ENCODE results near the gene NUDT16L1.

NUDT16L1 gene

DNA sequence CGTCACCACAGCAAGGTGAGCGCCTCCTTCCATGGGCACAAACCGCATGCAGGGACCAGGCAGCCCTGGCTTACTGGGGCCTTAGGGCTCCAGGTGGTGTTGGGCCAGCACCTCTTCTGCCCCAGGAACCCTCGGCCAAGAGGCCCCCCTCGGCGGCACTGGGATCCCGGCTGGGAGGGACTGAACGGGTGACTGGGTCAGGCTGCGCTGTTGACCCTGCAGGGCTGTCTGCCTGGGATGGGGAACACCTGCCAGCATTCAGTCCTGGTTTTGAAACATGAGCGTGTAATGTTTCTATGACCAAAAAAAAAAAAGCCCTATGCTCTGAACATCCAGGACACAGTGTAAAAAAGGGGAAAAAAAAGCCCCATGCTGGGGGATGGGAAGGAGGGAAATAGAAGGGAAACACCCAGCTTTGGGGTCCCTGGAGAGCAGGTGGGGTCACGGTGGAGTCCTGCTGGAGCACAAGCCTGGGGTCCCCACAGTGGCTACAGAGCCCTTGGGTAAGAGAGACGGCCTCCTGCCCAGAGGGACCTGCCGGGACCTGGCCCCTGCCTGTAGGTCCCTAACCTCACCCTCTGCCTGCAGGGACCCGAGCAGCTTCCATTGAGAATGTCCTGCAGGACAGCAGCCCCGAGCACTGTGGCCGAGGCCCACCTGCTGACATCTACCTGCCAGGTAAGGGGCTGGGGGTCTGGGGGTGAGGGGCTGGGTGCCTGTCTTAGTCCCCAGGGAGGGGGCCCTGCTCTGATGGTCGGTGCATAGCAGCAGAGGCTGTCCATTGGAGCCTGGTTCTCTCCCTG is 9.9 kb upstream of the NUDT16L1 start:
- DNase-seq: no peak

DNA sequence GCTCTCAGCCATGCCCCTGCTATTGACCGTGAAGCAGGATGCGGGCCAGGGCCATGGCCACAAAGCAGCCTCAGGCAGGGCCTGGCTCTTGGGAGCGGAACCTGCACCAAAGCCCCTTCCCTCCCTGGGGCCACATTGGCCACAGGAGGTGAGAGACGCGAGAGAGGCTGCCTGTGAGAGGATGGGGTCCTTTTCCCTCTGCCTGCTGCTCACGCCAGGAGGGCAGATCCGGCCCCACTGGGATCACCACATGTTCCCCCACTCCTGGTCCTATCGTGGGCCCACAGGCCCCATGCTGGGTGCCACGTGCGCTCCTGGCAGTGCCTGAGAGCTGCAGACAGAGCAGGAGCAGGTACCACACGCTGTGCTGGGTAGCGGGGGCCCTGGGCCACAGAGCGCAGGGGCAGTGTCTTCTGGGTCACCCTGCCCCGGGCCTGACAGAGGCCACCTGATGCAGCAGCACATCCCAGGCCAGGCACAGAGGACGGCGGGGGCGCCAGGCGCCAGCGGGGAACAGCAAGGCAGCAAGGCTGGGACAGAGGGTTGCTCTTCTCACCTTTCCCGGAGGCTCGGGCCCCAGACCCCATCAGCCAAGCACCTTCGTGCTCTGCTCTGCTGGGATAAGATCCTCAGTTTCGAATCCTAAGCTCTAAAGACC is 9.2 kb upstream of the NUDT16L1 start:
- DNase-seq: no peak

DNA sequence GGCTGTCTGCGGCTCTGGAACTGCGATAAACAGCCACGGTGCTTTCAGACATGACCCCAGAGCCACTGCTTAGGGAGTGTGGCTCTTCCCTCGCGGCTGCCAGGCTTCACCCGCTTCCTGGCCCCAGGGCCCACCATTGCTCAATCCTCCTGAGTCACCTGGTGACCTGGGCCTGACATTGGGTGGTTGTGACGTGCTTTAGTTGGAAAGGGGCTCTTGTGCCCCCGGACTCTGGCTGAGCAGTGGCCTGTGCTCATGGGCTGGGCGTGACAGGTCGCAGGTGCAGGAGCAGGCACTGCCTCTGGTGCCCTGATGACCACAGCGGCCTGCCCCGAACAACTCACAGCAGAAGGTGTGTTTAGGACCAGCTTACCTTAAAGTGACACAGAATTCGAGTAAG is 8.6 kb upstream of the NUDT16L1 start:
- no peak for DNase-seq

DNA sequence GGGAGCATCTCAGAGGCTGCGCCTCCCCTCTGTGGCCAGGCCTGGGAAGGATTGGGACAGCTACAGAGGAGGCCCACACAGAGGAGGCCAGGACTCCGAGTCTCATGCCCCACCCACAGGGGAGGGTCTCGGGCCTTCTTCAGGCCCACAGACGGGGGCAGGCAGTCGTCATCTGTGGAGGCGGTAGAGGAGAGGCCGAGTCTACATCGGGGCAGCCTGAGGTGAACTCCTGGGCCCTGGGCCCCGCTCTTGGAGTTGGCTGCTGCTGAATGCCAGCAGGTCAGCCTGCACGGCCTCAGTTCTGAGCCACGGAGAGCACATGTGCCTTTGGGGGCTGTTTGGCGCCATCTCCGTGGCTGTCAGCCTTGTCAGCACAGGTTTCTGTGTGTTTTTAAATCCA is 8.1 kb upstream of the NUDT16L1 start:
- no peak for DNase-seq

DNA sequence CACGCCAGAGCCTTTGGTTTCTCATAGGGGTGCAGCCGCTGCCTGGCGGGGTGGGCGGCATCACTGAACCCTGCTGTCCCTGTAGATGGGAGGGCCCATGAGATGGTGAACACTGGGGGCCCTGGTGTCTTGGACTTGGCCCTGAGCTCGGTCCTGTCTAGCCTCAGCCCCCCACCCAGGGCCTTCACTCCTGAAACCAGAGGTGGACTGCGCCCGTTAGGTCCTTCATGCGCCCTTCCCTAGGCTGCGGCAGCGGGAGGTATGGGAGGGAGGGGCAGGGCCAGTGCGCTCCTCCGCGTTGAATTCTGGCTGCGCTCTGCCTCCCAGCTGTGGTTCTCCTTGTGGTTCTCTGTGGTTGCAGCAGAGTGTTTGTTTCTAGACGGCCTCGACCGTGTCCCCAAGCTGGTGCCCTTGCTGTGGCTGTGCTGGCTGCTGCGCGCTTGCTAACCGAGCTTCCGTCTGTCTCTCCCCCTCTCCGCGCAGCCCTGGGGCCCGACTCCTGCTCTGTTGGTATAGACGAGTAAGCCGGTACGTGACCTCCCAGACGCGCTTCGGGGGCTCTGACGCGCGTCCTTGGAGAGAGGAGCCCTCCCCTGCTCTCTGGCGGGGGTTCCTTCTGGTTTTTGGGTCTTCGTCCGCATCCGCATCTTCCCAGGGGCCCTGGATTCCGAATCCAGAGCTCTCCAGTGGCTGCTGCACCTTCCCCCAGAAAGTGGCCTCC is 7.4 kb upstream of the NUDT16L1 start:
- no peak for DNase-seq

DNA sequence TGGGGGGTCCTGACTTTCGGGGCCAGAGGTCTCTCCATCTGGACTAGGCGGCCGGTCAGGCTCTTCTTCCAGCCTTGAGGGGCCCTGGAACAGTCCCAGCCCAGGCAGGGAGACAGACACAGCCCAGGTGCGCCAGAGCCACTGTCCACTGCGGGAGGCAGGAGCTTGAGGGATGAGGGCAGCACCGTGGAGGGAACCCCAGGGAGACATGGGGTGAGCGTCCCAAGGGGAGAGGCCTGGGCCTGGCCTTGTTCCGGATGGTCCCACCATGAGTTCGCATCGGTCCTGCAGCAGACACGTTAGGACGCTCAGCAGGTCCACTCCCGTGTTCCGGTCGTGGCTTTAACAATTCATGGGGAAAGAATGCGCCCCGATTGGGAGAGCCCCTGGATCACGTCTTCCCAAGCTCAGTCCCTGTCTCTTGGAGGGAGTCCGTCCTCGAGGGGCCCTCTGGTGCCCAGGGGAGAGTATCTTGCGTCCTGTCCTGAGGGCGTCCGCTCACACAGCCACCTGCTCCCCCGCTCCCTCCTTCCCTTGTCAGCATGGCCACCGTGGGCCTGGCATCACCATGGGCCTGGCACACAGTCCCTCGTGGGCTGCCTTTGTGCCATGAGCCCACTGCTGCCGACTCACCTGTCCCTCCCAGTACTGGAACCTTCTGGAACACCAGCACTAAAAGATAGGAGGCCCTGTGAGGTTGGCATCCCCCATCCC is 6.7 kb upstream of the NUDT16L1 start:
- no peak for DNase-seq

DNA sequence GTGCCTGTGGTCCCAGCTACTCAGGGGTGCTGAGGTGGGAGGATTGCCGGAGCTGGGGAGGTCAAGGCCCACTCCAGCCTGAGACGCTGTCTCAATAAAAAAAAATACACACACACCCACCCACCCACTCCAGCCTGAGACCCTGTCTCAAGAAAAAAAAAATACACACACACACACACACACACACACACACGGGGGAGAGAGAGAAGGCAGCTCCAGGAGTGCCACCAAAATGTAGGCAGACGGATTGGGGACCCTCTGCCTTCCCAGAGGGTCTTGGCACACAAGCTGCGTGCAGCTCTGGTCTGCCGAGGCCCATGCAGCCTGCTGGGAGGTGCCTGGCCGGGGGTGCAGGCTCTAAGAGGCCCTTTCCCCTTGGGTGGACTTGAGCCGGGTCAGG is 5.9 kb upstream of the NUDT16L1 start:
- no peak for DNase-seq

DNA sequence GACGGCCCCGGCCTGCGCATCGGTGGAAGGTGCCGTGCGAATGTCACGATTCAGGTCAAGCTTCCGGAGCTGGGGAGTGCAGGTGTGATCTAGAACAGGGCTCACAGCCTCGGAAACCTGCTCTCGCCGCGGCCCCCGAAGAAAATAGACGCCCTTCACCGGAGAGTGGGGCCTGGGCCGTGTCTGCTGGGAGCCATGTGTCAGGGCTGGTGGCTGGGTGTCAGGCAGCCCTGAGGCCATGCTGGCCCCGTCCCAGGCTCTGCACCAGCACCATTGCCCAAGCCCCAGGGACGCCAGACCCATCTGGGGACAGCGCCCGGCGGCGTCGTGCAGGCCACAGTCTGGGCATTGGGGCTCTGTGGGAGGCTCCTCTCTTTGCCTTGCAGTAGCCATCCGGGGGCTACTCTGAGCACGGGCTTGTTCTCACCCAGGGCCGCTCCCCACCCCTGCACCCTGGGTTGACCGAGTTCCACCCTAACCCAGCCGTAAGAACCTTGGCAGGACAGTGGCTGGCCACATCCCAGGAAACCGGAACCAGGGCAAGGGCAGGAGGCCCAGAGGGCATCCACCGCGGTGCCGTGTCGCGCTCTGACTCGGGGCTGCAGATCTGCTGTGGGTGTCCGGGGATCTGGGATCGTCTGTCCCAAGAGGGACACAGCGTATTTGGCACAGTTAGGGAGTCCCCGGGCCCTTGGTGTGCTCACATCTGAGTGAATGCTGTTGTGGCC is 5.3 kb upstream of the NUDT16L1 start:
- DNase-seq: no peak

DNA sequence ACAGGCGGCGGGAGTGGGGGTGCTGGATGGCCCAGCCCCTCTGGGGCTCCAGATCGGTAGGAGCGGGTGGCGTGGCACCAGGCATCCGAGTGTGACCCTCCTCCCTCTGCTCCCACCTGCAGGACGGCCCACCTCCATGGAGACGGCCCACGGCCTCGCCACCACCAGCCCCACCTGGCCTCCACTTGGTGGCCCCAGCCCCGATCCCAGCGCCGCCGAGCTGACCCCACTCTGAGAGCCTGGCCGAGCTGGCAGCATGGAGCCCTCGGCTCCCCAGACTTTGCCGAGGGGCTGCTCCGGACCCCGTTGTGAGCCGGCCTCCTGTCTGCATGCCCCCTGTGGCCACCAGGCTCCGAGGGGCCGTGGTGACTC is 4.7 kb upstream of the NUDT16L1 start:
- no peak for DNase-seq

DNA sequence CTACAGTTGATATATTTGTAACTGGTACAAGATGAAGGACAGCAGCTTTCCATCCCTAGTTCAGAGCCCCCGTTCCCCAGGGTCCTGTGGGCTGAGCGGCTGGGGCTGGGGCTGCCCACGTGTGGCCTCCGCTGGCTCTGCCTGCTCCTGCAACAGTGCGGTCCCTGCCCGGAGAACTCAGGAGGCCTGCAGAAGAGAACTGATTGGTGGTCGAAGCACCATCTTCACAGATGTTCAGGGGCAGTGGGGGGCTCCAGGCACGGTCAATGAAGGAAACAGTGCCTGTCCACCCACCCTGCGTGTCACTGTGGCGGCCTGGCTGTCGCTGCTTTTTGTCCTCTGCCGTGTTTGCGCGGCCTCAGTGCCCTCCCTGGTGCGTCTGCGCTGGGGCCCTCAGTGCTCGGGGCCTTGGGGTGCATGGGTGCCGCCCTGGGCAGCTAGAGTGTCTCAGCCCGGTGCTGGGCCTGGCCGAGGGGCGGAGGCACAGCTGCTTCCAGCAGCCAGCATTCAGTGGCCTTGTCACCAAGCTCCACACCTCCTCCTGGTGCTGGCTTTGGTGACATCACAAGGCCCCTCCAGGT is 4.2 kb upstream of the NUDT16L1 start:
- DNase-seq: no peak

DNA sequence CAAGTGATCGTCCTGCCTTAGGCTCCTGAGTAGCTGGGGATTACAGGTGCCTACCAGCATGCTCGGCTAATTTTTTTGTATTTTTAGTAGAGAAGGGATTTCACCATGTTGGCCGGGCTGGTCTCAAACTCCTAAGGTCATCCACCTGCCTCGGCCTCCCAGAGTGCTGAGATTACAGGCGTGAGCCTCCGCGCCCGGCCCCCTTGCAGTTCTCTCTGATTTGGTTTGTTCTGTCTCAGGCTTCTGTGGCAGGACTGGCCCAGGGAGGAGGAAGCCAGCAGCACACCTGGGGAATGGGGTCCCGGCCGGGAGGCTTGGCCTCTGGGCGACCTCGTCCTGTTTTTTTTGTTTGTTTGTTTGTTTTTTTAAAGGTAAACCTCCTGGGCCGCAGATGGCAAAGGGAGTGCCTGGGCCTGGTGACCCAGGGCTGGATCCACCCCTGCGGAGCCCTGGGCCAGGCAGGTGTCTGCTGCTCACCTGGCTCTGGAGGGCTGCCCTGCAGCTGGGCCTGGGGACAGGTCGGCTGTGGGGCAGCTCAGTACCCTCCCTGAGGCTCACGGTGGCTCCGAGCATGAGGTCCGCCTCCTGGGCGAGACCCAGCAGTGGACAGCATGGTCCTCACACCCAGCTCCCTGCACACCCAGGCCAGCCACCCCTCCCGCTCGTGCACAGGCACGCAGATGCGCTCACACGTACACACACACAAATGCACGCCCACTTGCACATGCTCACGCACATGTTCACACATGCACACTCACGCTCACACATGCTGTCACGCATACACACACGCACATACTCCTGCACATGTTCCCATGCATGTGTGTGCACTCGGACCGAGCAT is 3.3 kb upstream of the NUDT16L1 start:
- no peak for DNase-seq

DNA sequence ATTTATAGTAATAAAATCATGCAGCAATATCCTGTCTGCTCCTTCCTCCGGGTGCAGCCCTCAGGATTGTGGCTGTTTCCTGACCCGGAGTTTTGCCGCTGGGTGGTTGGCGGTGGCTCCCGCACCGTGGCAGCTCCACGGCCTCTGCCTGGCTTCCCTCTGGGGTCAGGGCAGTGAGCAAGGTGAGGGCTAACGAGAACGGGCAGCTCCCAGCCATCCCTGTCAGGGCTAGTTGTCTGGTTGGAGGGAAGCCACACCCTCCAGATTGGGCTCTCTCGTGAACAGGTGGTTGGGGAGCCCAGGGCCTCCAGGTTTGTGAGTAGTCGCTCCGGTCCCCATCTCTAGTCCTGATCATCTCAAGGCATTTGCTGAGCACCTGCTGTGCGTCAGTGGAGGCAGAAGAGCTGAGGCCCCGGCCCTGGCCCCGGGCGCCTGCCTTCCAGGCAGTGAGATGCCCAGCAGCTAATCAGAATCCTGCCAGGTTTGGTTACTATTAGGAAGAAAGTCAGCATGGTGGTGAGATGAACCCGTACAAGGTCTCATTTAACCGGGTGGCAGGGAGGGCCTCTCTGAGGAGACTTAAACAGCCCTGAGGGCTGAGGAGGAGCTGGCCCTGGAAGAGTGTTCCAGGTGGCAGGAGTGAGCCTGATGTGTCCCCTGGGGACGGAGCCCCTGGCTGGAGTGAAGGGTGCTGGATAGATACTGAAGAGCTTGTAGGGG is 2.3 kb upstream of the NUDT16L1 start:
- DNase-seq: no peak

DNA sequence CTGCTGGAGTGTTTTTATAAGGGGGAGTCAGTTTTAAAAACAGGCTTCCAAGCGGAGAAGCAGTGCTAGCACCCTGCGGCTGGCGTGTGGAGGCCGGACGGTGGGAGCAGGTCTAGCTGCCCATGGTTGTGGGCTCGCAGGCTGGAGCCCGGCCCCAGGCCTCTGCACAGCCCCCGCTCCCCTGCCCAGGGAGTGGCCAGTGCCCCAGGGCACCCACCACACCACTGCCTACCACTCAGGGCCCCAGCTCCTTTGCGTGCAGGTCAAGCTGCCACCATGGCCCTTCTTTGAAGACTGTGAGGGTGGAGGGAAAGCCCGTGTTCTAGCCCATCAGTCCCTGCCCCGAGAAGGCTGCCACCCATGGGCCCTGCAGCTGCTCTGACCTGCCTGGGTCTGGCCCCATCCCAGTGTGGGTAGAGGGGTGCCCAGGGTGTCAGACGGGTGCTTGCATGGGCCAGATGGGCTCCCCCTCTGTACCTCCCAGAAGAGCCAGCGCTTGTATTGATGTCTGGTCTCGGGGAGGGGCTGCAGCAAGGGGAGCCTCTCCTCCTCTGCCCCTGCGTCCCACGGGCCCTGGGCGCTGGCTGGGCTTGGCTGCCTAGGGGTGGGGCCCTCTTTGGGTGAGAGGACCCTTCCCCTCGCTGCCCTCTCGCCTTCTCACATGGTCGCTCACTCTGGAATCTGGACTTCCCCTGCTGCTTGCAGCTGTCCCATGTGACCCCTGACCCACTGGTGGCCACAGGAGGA is 1.5 kb upstream of the NUDT16L1 start:
- no peak for DNase-seq

DNA sequence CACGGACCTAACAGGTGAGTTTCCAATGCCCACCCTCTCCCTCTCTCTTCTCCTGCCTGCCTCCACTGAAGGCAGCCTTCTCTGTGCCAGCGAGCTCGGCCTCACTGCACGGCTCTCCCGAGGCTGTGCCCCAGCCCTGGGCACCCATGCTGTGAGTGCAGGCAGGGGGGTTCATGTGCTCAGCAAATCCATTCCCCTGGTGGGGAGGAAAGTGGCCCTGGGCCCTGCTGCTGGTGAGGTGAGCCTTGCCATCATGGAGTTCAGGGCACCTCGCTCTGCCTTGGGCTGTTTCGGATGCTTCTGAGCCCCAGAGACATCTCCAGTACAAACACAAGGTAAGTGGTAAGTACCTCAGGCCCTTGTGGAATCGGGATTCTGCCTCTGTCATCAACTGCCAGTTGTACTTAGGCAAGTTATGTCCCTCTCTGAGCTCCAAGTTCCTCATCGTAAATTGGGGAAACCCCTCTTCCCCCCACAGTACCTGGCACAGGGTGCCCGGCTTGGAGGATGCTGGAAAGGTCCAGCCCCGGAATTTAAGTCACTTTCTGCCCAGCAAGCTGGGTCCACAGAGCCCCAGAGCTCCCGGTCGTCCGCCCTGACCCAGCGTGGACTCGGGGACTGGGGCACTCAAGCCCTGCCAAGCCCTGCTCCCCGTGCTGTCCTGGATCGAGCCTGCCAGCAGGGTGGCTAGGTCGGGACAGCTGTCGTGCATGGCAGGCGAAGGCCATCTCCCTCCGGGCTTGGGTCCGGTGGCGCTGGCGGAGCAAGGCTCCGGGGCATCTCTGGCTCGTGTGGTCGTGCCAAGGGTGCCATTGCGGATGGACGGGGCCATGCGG is 684 bp upstream of the NUDT16L1 start:
- peak in 1 of 2 experiments; percentile 48 for DNase-seq

DNA sequence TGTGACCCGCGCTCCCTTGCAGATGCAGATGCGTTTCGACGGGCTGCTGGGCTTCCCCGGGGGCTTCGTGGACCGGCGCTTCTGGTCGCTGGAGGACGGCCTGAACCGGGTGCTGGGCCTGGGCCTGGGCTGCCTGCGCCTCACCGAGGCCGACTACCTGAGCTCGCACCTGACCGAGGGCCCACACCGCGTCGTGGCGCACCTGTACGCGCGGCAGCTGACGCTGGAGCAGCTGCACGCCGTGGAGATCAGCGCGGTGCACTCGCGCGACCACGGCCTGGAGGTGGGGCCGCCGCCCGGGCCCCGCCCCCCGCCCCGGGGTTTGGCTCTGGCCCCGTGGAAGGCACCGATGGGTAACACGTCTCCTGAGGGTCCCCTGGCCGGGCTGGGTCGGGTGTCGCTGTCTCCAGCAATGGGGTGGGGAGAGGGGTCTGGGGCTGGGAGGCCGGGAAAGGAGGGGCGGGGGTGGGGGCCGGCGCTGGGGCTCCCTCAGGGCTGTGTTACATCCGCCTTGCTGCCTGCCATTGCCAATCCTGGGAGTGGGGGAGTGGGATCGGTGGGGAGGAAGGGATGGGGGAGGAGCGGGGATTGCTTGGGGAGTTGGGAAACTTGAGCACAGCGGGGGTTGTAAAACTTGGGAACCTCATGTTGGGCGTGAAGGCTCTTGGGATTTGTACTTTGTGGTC is 737 bp downstream of the NUDT16L1 start:
- DNase-seq: peak in 1 of 2 experiments; percentile 31

DNA sequence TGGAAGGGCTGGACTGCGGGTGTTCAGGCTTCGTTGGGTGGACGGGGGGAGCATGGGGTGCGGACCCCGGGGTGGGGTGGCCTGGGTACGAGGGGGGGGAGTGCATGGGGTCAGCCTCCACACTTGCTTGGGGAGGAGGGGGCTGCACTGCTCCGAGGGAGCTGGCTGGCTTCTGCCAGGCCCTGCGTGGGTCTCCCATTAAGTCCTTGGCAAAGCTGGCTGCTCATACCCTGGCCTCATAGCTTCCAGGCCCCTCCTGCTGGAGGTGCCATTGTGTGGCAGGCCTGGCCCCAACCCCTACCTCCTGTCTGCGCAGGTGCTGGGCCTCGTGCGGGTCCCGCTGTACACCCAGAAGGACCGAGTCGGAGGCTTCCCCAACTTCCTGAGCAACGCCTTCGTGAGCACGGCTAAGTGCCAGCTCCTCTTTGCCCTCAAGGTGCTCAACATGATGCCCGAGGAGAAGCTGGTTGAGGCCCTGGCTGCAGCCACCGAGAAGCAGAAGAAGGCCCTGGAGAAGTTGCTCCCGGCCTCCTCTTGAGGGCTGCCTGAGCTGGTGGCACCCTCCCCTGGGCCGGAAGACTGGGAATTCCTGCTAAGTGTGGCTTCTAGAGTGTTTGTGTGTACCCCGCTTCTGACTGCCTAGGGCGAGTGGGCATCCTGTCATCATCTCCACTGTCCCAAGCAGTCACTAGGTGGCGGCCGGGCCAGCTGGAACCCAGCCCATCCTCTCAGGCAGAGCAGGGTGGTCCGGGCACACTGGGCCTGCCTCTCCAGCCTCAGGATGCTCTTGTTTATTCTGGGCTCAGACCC is 1.5 kb downstream of the NUDT16L1 start:
- no peak for DNase-seq

DNA sequence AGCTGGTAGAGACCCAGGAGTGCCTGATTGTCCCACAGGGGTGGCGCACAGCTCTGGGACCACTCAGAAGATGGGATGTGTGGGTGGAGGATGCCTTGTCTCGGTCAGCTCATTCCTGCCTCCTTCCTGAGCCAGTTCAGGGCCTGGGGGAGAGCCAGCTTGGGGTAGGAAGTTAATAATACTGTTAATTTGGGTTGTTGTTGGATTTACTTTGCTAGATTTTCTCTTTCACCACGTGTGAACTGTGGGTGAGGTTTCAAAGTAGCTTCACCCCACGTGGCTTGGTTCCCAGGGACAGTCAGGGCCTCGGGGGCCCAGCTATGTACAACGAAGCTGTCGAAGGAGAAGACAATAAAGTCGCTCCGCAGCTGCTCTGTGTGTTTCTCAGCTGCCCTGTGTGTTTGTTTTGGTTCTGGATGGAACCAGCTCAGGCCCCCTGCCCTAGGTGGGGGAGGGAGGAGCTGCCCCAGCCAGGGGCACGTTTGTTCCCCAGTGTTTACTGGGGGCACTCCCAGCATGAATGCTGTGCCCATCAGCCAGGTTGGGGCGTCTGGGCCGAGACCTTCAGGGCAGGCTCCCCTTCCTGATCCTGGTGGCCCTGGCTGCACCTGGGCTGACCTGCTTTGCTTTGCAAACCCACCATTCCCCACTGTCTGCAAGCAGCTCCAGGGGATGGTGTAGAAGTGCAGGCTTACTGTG is 2.3 kb downstream of the NUDT16L1 start:
- no peak for DNase-seq
